Measurements from ENCODE around the gene IQGAP2.

DNA sequence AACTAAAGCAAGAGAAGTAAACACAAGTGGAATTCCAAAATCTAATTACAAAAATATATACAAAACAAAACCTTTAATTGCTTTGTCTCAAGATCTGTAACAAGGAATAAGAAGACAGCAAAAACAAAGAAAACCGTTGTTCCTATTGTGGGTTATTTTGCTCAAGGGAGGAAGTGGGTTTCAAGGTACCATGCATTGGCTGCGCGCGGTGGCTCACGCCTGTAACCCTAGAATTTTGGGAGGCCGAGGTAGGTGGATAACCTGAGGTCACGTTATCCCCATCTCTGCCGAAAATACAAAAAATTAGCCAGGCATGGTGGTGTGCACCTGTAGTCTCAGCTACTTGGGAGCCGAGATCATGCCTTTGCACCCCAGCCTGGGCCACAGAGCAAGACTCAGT, 12.1 kb upstream of the IQGAP2 start:
- TF ChIP-seq, protein P1, sequence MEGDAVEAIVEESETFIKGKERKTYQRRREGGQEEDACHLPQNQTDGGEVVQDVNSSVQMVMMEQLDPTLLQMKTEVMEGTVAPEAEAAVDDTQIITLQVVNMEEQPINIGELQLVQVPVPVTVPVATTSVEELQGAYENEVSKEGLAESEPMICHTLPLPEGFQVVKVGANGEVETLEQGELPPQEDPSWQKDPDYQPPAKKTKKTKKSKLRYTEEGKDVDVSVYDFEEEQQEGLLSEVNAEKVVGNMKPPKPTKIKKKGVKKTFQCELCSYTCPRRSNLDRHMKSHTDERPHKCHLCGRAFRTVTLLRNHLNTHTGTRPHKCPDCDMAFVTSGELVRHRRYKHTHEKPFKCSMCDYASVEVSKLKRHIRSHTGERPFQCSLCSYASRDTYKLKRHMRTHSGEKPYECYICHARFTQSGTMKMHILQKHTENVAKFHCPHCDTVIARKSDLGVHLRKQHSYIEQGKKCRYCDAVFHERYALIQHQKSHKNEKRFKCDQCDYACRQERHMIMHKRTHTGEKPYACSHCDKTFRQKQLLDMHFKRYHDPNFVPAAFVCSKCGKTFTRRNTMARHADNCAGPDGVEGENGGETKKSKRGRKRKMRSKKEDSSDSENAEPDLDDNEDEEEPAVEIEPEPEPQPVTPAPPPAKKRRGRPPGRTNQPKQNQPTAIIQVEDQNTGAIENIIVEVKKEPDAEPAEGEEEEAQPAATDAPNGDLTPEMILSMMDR (IDR thresholded peaks at IDR 0.05), result no peak
- TF ChIP-seq EZH2 (IDR thresholded peaks at IDR 0.05; ENCODE audit: borderline replicate concordance, insufficient read depth, low read depth, low read length, poor library complexity, severe bottlenecking), result no peak
